ENCODE measurements around the gene SCUBE3. TPM values are rescaled to one million over a fixed set of nuclear protein-coding genes. Genes with fewer than 3 reads are reported as not detected.

The SCUBE3 gene
- total RNA-seq, 1 experiment from 2014 or later: 0.17 TPM

DNA sequence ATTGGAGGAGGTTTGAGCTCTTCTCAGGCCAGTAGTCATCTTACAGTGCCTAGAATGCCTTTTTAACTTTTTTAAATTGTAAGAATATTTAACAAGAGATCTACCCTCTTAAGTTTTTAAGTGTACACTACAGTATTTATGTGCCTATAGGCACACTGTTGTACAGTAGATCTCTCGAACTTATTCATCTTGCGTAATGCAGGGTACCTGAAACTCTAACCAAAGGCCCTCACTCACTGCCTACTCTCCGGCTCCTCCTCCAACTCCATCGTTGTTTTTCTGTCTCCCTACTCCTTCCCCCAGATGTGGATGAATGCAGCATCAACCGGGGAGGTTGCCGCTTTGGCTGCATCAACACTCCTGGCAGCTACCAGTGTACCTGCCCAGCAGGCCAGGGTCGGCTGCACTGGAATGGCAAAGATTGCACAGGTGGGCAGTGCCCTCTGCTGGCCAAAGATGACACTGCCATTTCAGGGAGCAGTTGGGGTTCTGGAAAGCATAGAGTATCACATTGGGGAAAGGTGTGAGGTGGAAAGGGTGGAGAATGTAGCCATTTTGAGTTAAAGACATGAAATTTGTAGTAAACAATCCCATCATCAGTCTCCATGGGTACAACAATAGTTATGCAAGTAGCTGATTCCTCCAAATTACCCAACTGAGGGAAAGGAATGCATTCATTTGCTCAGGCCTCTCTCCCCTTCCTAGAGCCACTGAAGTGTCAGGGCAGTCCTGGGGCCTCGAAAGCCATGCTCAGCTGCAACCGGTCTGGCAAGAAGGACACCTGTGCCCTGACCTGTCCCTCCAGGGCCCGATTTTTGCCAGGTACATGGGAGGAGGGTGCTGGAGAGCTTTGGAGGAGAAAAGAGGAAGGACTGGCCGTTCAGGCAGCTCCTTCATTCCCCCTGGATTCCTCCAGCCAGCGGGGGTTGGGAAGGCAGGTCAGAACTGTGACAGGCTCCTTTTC, 27.4 kb downstream of the SCUBE3 start:
- no peaks in the 10 kb centered on the region for H3K36me3 ChIP-seq (ENCODE audit: low read depth)
- no TSS peak for BruUV-seq (replicated peaks)
- peak; percentile 85 to 94 for DNase-seq
- peaks cover 11% of the 10 kb centered on the region for H3F3A ChIP-seq (ENCODE audit: insufficient read depth, low read depth)
- H3K27ac ChIP-seq: peak overlapping the region; percentile 47
- no peaks in the 10 kb centered on the region for H4K20me1 ChIP-seq (ENCODE audit: insufficient read depth)
- intact Hi-C loops (cut with micrococcal nuclease; ENCODE audit: unreplicated experiment): loop anchor here (1.0 to 5.0 kb wide), 4 partner anchors 36 to 714 kb away; no protein-coding TSS in a partner anchor
- H3K27me3 ChIP-seq (ENCODE audit: insufficient read depth, low read depth): no peaks in the 10 kb centered on the region
- no peaks in the 10 kb centered on the region for H3K79me2 ChIP-seq (ENCODE audit: low read depth)
- peak overlapping the region; percentile 50 for H3K4me2 ChIP-seq
- POLR2A ChIA-PET (ENCODE audit: unreplicated experiment): interaction anchor here (0.7 kb wide), 2 partner anchors 417 to 545 kb away, joined by 3 to 6 read pairs; no protein-coding TSS in a partner anchor
- CTCF ChIA-PET: interaction anchor here (0.6 to 1.9 kb wide), 7 partner anchors 36 to 608 kb away, joined by 3 to 10 read pairs (median 4); no protein-coding TSS in a partner anchor
- TF ChIP-seq, protein P1, sequence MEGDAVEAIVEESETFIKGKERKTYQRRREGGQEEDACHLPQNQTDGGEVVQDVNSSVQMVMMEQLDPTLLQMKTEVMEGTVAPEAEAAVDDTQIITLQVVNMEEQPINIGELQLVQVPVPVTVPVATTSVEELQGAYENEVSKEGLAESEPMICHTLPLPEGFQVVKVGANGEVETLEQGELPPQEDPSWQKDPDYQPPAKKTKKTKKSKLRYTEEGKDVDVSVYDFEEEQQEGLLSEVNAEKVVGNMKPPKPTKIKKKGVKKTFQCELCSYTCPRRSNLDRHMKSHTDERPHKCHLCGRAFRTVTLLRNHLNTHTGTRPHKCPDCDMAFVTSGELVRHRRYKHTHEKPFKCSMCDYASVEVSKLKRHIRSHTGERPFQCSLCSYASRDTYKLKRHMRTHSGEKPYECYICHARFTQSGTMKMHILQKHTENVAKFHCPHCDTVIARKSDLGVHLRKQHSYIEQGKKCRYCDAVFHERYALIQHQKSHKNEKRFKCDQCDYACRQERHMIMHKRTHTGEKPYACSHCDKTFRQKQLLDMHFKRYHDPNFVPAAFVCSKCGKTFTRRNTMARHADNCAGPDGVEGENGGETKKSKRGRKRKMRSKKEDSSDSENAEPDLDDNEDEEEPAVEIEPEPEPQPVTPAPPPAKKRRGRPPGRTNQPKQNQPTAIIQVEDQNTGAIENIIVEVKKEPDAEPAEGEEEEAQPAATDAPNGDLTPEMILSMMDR (conservative IDR thresholded peaks at IDR 0.05): peak; percentile 98
- TF ChIP-seq EZH2 (IDR thresholded peaks at IDR 0.05; ENCODE audit: low read depth): no peak
- peaks cover 20% of the 10 kb centered on the region for H3K4me1 ChIP-seq (replicated peaks; ENCODE audit: insufficient read depth)
- no peaks in the 10 kb centered on the region for H3K9me3 ChIP-seq (ENCODE audit: insufficient read depth, low read depth)
- no peak overlapping the region for H3K4me3 ChIP-seq
- no peaks in the 10 kb centered on the region for H3K9me2 ChIP-seq (ENCODE audit: insufficient read depth)
- no peak overlapping the region for H2AFZ ChIP-seq

DNA sequence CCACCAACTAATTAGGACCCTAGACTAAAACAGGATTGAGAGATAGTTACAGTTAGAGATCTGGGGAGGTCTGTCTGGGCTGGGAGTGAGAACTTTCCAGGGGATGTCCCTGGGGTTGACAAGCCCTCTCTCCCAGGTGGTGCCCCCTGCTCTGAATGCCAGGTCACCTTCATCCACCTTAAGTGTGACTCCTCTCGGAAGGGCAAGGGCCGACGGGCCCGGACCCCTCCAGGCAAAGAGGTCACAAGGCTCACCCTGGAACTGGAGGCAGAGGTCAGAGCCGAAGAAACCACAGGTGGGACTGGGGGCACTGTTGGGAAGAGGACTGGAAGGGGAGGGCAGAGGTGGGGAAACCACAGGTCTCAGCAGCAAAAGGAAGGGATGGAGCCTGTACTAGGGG, 28.7 kb downstream of the SCUBE3 start:
- H3K27me3 ChIP-seq (ENCODE audit: insufficient read depth, low read depth): no peaks in the 10 kb centered on the region
- POLR2A ChIA-PET (ENCODE audit: unreplicated experiment): no interaction called here
- intact Hi-C loops (cut with micrococcal nuclease; ENCODE audit: unreplicated experiment): loop anchor here (5.0 kb wide), 1 partner anchor 715 kb away; no protein-coding TSS in a partner anchor
- H2AFZ ChIP-seq: no peak overlapping the region
- H3K4me2 ChIP-seq: no peak overlapping the region; the same call in 1 of the 2 replicates
- H4K20me1 ChIP-seq (ENCODE audit: insufficient read depth): no peaks in the 10 kb centered on the region
- no TSS peak for BruUV-seq (replicated peaks)
- H3K27ac ChIP-seq: peak overlapping the region; percentile 47; the same call in 1 of the 2 replicates
- H3K4me1 ChIP-seq (replicated peaks; ENCODE audit: insufficient read depth): peaks cover 20% of the 10 kb centered on the region
- no peaks in the 10 kb centered on the region for H3K36me3 ChIP-seq (ENCODE audit: low read depth)
- H3K79me2 ChIP-seq (ENCODE audit: low read depth): no peaks in the 10 kb centered on the region
- no peaks in the 10 kb centered on the region for H3K9me2 ChIP-seq (ENCODE audit: insufficient read depth)
- H3K4me3 ChIP-seq: no peak overlapping the region
- CTCF ChIA-PET: no interaction called here
- H3F3A ChIP-seq (ENCODE audit: insufficient read depth, low read depth): peaks cover 11% of the 10 kb centered on the region
- DNase-seq: no peak
- TF ChIP-seq, protein P1 (conservative IDR thresholded peaks at IDR 0.05): no peak
- TF ChIP-seq EZH2 (IDR thresholded peaks at IDR 0.05; ENCODE audit: low read depth): no peak
- no peaks in the 10 kb centered on the region for H3K9me3 ChIP-seq (ENCODE audit: insufficient read depth, low read depth)

DNA sequence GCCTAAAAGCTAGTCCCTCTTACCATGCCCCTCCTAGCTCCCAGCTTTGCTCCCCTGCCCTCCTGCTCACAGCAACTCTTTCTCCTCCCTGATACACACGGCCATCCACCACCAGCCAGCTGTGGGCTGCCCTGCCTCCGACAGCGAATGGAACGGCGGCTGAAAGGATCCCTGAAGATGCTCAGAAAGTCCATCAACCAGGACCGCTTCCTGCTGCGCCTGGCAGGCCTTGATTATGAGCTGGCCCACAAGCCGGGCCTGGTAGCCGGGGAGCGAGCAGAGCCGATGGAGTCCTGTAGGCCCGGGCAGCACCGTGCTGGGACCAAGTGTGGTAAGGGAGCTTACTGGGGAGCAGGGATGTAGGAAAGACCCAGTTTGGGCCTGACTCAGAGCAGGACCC, 29.1 kb downstream of the SCUBE3 start:
- TF ChIP-seq, protein P1 (conservative IDR thresholded peaks at IDR 0.05): no peak
- no peak for TF ChIP-seq EZH2 (IDR thresholded peaks at IDR 0.05; ENCODE audit: low read depth)
- intact Hi-C loops (cut with micrococcal nuclease; ENCODE audit: unreplicated experiment): loop anchor here (5.0 kb wide), 1 partner anchor 716 kb away; no protein-coding TSS in a partner anchor
- CTCF ChIA-PET: no interaction called here

More for the DNA sequence above, 29.1 kb downstream of the SCUBE3 start:
- POLR2A ChIA-PET (ENCODE audit: unreplicated experiment): no interaction called here
- Histone ChIP-seq H4K20me1 (ENCODE audit: insufficient read depth) (no peaks in the 10 kb centered on the region), H3K27ac (no peak overlapping the region), H3K79me2 (ENCODE audit: low read depth) (no peaks in the 10 kb centered on the region), H3K4me1 (replicated peaks; ENCODE audit: insufficient read depth) (peaks cover 20% of the 10 kb centered on the region), H3K4me3 (no peak overlapping the region), H3F3A (ENCODE audit: insufficient read depth, low read depth) (peaks cover 11% of the 10 kb centered on the region), H3K9me2 (ENCODE audit: insufficient read depth) (no peaks in the 10 kb centered on the region), H3K9me3 (ENCODE audit: insufficient read depth, low read depth) (no peaks in the 10 kb centered on the region), H2AFZ (no peak overlapping the region), H3K27me3 (ENCODE audit: insufficient read depth, low read depth) (no peaks in the 10 kb centered on the region), H3K4me2 (no peak overlapping the region), H3K36me3 (ENCODE audit: low read depth) (no peaks in the 10 kb centered on the region)
- no peak for DNase-seq
- no TSS peak for BruUV-seq (replicated peaks)
